SU-DHL-6 (cell line): ENCODE results near the gene SHC2.
"Not testable (repeated sequence)": the region's sequence is repeated elsewhere in the genome, so short reads cannot be mapped to it uniquely, and the experiment has no call there.

ENCODE experiments used
- H2AFZ ChIP-seq: fragments of 200-600 bp; sonication (generic); 2 replicates; pipeline ENCODE4 v1.6.1; 2014; ENCODE audit warnings: low read depth, mild to moderate bottlenecking, moderate library complexity, mixed read lengths, antibody characterized with exemption, low read length; ENCODE audit not compliant: severe bottlenecking
- H3F3A ChIP-seq: fragments of 200-600 bp; shearing (Covaris generic); 2 replicates; pipeline ENCODE4 v1.6.0; 2016; ENCODE audit warnings: antibody characterized with exemption, mild to moderate bottlenecking; ENCODE audit not compliant: insufficient read depth
- H3K27ac ChIP-seq: fragments of 200-600 bp; sonication (generic); 2 replicates; pipeline ENCODE4 v1.5.1; 2016; ENCODE audit warnings: low read depth, mild to moderate bottlenecking, low read length, moderate library complexity, mixed read lengths
- H3K27me3 ChIP-seq: fragments of 200-600 bp; sonication (generic), shearing (Covaris generic); 2 replicates; pipeline ENCODE4 v1.6.0; 2014; ENCODE audit warnings: mild to moderate bottlenecking, low read length
- H3K36me3 ChIP-seq: fragments of 200-600 bp; sonication (generic); 2 replicates; pipeline ENCODE4 v1.6.1; 2014; ENCODE audit warnings: mild to moderate bottlenecking, low read length, mixed read lengths
- H3K4me2 ChIP-seq: fragments of 300-600, 200-600 bp; shearing (Covaris generic), sonication (generic); 2 replicates; pipeline ENCODE4 v1.6.0; 2014; ENCODE audit warnings: low read length, low read depth, mild to moderate bottlenecking; ENCODE audit not compliant: poor library complexity, severe bottlenecking
- H3K4me3 ChIP-seq: fragments of 200-600 bp; sonication (generic); 2 replicates; pipeline ENCODE4 v1.5.1; 2014; ENCODE audit warnings: antibody characterized with exemption, low read length, mild to moderate bottlenecking, mixed read lengths; ENCODE audit not compliant: insufficient read depth, poor library complexity, severe bottlenecking
- H3K79me2 ChIP-seq: fragments of 200-600 bp; sonication (generic); 2 replicates; pipeline ENCODE4 v1.6.1; 2014; ENCODE audit warnings: mild to moderate bottlenecking, low read length, moderate library complexity; ENCODE audit not compliant: insufficient read depth
- H3K9ac ChIP-seq: fragments of 200-600 bp; sonication (generic); 2 replicates; pipeline ENCODE4 v1.7.0; 2014; ENCODE audit warnings: mild to moderate bottlenecking, low read length
- H3K9me2 ChIP-seq: fragments of 200-600 bp; sonication (generic); replicated peaks from 2 replicates; pipeline ENCODE4 v1.6.1; 2014; ENCODE audit warnings: low read length; ENCODE audit not compliant: insufficient read depth
- H3K9me3 ChIP-seq: fragments of 200-600 bp; sonication (generic); 2 replicates; pipeline ENCODE4 v1.6.1; 2014; ENCODE audit warnings: low read length, mixed read lengths; ENCODE audit not compliant: insufficient read depth
- H4K20me1 ChIP-seq: fragments of 200-600 bp; sonication (generic); 2 replicates; pipeline ENCODE4 v1.6.1; 2014; ENCODE audit warnings: low read depth, mild to moderate bottlenecking, antibody characterized with exemption, low read length, moderate library complexity, mixed read lengths
- EZH2phosphoT487 ChIP-seq: fragments of 200-600 bp; sonication (generic), shearing (Covaris generic); conservative IDR thresholded peaks from 2 replicates; pipeline ENCODE4 v1.6.1; 2018; ENCODE audit warnings: mild to moderate bottlenecking, antibody characterized with exemption, low read length, moderate library complexity, mixed read lengths
- TF ChIP-seq, protein P1 (sequence below): fragments of 200-600 bp; sonication (generic); IDR thresholded peaks from one replicate; pipeline ENCODE4 v1.5.1; 2017; ENCODE audit warnings: antibody characterized with exemption, mild to moderate bottlenecking, low read length, moderate library complexity; ENCODE audit not compliant: insufficient read depth, poor library complexity, severe bottlenecking

SHC2 gene

DNA sequence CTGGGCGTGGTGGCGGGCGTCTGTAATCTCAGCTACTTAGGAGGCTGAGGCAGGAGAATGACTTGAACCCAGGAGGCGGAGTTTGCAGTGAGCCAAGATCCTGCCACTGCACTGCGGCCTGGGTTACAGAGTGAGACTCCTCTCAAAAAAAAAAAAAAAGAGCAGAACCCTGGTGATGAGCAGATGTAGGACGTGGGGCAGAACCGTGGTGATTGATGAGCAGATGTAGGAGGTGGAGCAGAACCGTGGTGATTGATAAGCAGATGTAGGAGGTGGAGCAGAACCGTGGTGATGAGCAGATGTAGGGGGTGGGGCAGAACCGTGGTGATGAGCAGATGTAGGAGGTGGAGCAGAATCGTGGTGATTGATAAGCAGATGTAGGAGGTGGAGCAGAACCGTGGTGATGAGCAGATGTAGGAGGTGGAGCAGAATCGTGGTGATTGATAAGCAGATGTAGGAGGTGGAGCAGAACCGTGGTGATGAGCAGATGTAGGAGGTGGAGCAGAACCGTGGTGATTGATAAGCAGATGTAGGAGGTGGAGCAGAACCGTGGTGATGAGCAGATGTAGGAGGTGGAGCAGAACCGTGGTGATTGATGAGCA lies 80.1 kb downstream of the SHC2 start:
- not testable (repeated sequence) for H3K9me2 ChIP-seq, H3K9ac ChIP-seq, H3K27me3 ChIP-seq, H3K79me2 ChIP-seq, H3K27ac ChIP-seq, H3K36me3 ChIP-seq, H2AFZ ChIP-seq, H4K20me1 ChIP-seq, H3F3A ChIP-seq, H3K4me3 ChIP-seq, H3K4me2 ChIP-seq, H3K9me3 ChIP-seq

DNA sequence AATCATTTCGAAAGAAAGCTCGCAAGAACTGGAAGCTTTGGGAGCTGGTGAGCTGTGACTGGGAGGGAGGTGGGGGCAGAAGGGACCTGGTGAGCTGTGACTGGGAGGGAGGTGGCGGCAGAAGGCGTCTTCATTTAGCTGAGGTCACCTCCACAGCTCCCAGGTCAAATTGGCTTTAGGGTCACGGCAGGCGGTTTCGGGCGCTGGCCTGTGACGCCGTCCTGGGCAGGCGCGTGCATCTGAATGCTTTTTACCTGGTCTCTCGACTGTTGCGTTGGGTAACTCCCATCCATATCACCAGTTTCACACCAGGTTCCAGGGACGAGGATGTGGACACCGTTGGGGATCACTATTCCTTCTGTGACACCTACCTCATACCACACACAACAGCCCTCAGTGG lies 81.0 kb downstream of the SHC2 start:
- Histone ChIP-seq H2AFZ (no peak overlapping the region), H3K9ac (no peak overlapping the region), H3K27me3 (no peaks in the 10 kb centered on the region), H3K4me3 (no peak overlapping the region), H3K79me2 (no peaks in the 10 kb centered on the region), H4K20me1 (no peaks in the 10 kb centered on the region), H3K4me2 (no peak overlapping the region), H3K9me3 (no peaks in the 10 kb centered on the region), H3K9me2 (no peaks in the 10 kb centered on the region), H3K27ac (no peak overlapping the region), H3K36me3 (no peaks in the 10 kb centered on the region), H3F3A (no peaks in the 10 kb centered on the region)
- TF ChIP-seq, protein P1, sequence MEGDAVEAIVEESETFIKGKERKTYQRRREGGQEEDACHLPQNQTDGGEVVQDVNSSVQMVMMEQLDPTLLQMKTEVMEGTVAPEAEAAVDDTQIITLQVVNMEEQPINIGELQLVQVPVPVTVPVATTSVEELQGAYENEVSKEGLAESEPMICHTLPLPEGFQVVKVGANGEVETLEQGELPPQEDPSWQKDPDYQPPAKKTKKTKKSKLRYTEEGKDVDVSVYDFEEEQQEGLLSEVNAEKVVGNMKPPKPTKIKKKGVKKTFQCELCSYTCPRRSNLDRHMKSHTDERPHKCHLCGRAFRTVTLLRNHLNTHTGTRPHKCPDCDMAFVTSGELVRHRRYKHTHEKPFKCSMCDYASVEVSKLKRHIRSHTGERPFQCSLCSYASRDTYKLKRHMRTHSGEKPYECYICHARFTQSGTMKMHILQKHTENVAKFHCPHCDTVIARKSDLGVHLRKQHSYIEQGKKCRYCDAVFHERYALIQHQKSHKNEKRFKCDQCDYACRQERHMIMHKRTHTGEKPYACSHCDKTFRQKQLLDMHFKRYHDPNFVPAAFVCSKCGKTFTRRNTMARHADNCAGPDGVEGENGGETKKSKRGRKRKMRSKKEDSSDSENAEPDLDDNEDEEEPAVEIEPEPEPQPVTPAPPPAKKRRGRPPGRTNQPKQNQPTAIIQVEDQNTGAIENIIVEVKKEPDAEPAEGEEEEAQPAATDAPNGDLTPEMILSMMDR: no peak
- no peak for TF ChIP-seq EZH2phosphoT487

DNA sequence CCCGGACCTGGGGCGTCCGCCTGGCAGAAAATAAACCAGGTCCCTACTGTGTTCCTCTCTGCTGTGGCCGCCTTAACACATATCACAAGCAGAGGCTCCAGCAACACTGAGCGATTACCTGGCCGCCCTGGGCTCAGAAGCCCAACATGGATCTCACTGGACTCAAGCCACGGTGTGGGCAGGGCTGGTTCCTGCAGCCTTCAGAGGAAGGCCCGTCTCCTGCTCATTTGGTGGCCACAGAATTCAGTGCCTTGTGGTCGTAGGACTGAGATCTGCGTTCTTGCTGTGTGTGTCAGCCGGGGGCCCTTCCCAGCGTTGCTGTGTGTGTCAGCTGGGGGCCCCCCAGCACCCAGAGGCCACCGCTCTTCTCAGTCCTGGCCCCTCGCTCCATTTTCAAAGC lies 82.1 kb downstream of the SHC2 start:
- no peaks in the 10 kb centered on the region for H4K20me1 ChIP-seq
- H3K9me2 ChIP-seq: no peaks in the 10 kb centered on the region
- H3K27ac ChIP-seq: no peak overlapping the region
- no peaks in the 10 kb centered on the region for H3K79me2 ChIP-seq
- no peak overlapping the region for H3K4me3 ChIP-seq
- H3K36me3 ChIP-seq: no peaks in the 10 kb centered on the region
- H3K9me3 ChIP-seq: no peaks in the 10 kb centered on the region
- no peak overlapping the region for H3K4me2 ChIP-seq
- no peak overlapping the region for H2AFZ ChIP-seq
- no peaks in the 10 kb centered on the region for H3K27me3 ChIP-seq
- no peaks in the 10 kb centered on the region for H3F3A ChIP-seq
- TF ChIP-seq EZH2phosphoT487: no peak
- TF ChIP-seq, protein P1: no peak
- no peak overlapping the region for H3K9ac ChIP-seq

DNA sequence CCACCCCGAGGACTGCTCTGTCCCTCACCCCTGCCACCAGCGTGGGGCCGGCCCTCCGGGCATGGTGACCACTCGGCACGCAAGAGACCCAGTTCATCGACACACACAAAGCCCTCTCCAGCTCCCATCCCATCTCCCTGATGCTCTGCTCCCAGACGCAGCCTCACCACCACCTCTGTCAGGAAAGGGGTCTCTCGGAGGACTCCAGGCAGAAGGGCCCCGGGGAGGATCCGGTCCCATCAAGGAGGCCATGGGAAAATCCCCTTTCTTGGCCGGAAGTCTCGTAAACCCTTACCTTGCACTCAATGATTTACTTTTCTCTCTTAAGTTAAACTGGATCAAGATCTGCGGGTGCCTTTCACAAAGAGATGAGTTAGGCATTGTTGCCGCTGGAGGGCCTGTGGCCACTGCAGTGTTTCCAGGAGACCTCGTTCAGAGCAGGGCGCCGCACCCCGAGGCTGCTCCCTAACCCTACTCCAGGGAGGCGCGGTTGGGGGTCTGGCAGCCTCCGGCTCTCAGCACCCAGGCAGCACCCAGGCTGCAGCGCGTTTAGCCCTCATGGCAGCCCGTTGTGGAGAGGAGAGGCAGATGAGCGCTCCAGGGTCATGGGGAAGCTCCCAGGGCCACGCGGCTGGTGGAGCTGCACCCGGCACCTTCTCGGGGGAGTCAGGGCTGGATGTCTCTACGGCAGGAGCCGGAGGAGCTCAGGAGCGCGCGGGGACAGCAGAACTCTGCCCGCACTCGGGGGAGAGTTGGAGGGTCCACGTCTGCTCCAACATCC lies 82.8 kb downstream of the SHC2 start:
- Histone ChIP-seq H3K36me3 (no peaks in the 10 kb centered on the region), H3K9me3 (no peaks in the 10 kb centered on the region), H3F3A (no peaks in the 10 kb centered on the region), H3K27me3 (no peaks in the 10 kb centered on the region), H2AFZ (no peak overlapping the region), H3K27ac (no peak overlapping the region), H4K20me1 (no peaks in the 10 kb centered on the region), H3K4me3 (no peak overlapping the region), H3K9ac (no peak overlapping the region), H3K79me2 (no peaks in the 10 kb centered on the region), H3K4me2 (no peak overlapping the region), H3K9me2 (no peaks in the 10 kb centered on the region)
- TF ChIP-seq EZH2phosphoT487: no peak
- TF ChIP-seq, protein P1: no peak
